GM13976 (cell line): Measurements from ENCODE around the gene RGL1.

ENCODE experiments used
- DNase-seq: peaks from one replicate; pipeline ENCODE4 v3.0.0; 2012; ENCODE audit warnings: low spot score
- in situ Hi-C: fragments of 300-500 bp; cut with MboI; formaldehyde crosslinking; loops from one replicate; pipeline ENCODE4 v1.12.0; 2022; ENCODE audit warnings: low sequenced_read_pairs, mixed read lengths, inconsistent platforms; ENCODE audit not compliant: unreplicated experiment
- TF ChIP-seq, protein P1 (sequence below): IDR thresholded peaks from 2 replicates; pipeline ENCODE4 v1.5.1; 2012; ENCODE audit warnings: borderline replicate concordance, mild to moderate bottlenecking; ENCODE audit not compliant: insufficient read depth; ENCODE audit errors: extremely low read depth, missing control alignments, control extremely low read depth

Gene RGL1

GRCh38 chr1:183777328-183777727 lies 27.6 kb upstream of the RGL1 start:
- no peak for DNase-seq
- in situ Hi-C loops: no loop called here
- TF ChIP-seq, protein P1, sequence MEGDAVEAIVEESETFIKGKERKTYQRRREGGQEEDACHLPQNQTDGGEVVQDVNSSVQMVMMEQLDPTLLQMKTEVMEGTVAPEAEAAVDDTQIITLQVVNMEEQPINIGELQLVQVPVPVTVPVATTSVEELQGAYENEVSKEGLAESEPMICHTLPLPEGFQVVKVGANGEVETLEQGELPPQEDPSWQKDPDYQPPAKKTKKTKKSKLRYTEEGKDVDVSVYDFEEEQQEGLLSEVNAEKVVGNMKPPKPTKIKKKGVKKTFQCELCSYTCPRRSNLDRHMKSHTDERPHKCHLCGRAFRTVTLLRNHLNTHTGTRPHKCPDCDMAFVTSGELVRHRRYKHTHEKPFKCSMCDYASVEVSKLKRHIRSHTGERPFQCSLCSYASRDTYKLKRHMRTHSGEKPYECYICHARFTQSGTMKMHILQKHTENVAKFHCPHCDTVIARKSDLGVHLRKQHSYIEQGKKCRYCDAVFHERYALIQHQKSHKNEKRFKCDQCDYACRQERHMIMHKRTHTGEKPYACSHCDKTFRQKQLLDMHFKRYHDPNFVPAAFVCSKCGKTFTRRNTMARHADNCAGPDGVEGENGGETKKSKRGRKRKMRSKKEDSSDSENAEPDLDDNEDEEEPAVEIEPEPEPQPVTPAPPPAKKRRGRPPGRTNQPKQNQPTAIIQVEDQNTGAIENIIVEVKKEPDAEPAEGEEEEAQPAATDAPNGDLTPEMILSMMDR: no peak

GRCh38 chr1:183778045-183778444 lies 26.9 kb upstream of the RGL1 start:
- in situ Hi-C loops: no loop called here
- TF ChIP-seq, protein P1: no peak
- no peak for DNase-seq

DNA sequence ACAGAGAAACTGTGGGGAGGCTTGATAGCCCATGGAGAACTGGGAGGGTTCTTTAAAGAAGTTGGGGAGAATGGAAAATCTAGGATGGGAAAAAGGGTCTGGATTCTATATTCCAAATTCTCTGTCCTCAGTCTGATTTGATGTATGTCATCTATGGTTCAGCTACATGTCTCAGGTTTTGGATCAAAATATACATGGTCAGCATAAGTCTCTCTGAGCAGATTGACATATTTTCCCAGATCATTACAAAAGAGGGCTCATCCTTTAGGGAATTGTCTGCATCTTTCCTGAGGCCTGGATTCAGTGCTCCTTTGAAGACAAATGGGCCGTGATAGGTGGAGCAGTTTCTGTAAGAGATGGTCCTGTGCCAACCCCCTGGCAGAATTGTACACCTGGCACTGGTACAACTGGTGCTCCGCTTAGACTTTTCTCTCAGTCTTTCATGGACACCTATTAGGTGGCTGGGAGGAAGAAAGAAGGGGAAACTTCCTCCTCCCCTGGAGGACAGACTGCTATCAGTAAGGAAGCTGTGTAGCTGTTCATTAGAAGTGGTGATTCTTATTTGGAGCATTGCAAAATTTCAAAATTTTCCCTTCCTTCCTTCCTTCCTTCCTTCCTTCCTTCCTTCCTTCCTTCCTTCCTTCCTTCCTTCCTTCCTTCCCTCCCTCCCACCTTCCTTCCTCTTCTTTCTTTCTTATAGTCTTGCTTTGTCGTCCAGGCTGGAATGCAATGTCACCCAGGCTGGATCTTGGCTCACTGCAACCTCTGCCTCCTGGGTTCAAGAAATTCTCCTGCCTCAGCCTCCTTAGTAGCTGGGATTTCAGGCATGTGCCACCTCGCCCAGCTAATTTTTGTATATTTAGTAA lies 26.1 kb upstream of the RGL1 start:
- TF ChIP-seq, protein P1: no peak
- no peak for DNase-seq
- in situ Hi-C loops: no loop called here

DNA sequence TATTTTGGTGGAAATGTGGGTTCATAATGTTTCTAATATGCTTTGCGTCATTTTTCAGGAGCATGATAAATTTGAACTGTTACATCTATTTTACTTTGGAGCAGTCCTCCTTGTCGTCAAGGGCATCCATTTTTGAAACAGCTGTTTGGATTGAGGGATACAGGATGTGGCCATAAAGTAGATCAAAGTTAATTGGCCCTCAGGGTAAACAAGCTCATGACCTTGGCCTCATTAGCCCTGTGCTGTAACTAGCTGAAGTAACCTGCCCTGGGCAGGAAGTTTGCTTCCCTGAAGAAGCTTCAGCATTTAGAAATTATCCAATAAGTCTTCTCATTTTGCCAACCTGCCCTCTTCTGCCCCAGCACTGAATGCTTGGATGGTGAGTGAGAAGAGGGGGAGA lies 24.8 kb upstream of the RGL1 start:
- in situ Hi-C loops: no loop called here
- TF ChIP-seq, protein P1: no peak
- no peak for DNase-seq

- in situ Hi-C loops: no loop called here
- no peak for DNase-seq
- TF ChIP-seq, protein P1: no peak
These were observed 24.2 kb upstream of the RGL1 start for GRCh38 chr1:183780757-183781156.

- in situ Hi-C loops: no loop called here
- no peak for DNase-seq
- TF ChIP-seq, protein P1: no peak
These were observed 21.6 kb upstream of the RGL1 start for GRCh38 chr1:183783342-183783741.
